Neural crest cell (in vitro differentiated cells): ENCODE results near the gene OGDH. TPM values are rescaled to one million over a fixed set of nuclear protein-coding genes. Genes with fewer than 3 reads are reported as not detected.

Experiments
- DNase-seq: peaks from one replicate; pipeline ENCODE4 v3.0.0; 2021; ENCODE audit warnings: low read depth, mixed read lengths, low spot score
- H3K27ac Mint-ChIP-seq: one replicate; pipeline ENCODE4 v1.8.0; 2021; ENCODE audit warnings: mild to moderate bottlenecking, mixed read lengths; ENCODE audit not compliant: unreplicated experiment
- H3K27me3 Mint-ChIP-seq: 2 replicates; pipeline ENCODE4 v1.8.0; 2021; ENCODE audit warnings: low read depth, mild to moderate bottlenecking, mixed read lengths
- H3K36me3 Mint-ChIP-seq: 2 replicates; pipeline ENCODE4 v1.8.0; 2021; ENCODE audit warnings: low read depth, mild to moderate bottlenecking, mixed read lengths
- H3K4me1 Mint-ChIP-seq: 2 replicates; pipeline ENCODE4 v1.8.0; 2021; ENCODE audit warnings: mixed read lengths
- H3K4me3 Mint-ChIP-seq: one replicate; pipeline ENCODE4 v1.8.0; 2021; ENCODE audit warnings: mild to moderate bottlenecking, mixed read lengths
- H3K9me3 Mint-ChIP-seq: 2 replicates; pipeline ENCODE4 v1.8.0; 2021; ENCODE audit warnings: mixed read lengths
- CTCF ChIP-seq: fragments of 200-600 bp; sonication (generic); conservative IDR thresholded peaks from 2 replicates; pipeline ENCODE4 v1.5.0; 2021; ENCODE audit warnings: antibody characterized with exemption, mild to moderate bottlenecking
- total RNA-seq: library from RNA; stranded (reverse); gene quantifications from 2 replicates; pipeline ENCODE4 v1.2.1, GENCODE V29; 2021

Gene OGDH
- total RNA-seq, 1 donor from 2014 or later, result 116 TPM

- Mint-ChIP-seq H3K4me3 (no peak overlapping the region), H3K9me3 (no peaks in the 10 kb centered on the region), H3K27ac (no peak overlapping the region), H3K27me3 (no peaks in the 10 kb centered on the region), H3K4me1 (peaks cover 10% of the 10 kb centered on the region), H3K36me3 (peaks cover 10% of the 10 kb centered on the region)
- no peak for DNase-seq
- TF ChIP-seq CTCF, result no peak
Measured at GRCh38 chr7:44709011-44709915, 102.8 kb downstream of the OGDH start.

- Mint-ChIP-seq H3K27me3 (no peaks in the 10 kb centered on the region), H3K9me3 (no peaks in the 10 kb centered on the region), H3K36me3 (peaks cover 7% of the 10 kb centered on the region), H3K27ac (peak overlapping the region; percentile 64), H3K4me1 (peaks cover 10% of the 10 kb centered on the region), H3K4me3 (no peak overlapping the region)
- TF ChIP-seq CTCF, result no peak
- no peak for DNase-seq
Measured at GRCh38 chr7:44709945-44710596, 103.6 kb downstream of the OGDH start.

GRCh38 chr7:44711528-44711927 lies 105.1 kb downstream of the OGDH start:
- no peak for TF ChIP-seq CTCF
- Mint-ChIP-seq H3K4me1 (peaks cover 10% of the 10 kb centered on the region), H3K36me3 (no peaks in the 10 kb centered on the region), H3K4me3 (no peak overlapping the region), H3K27me3 (no peaks in the 10 kb centered on the region), H3K9me3 (no peaks in the 10 kb centered on the region), H3K27ac (peak overlapping the region; percentile 9)
- DNase-seq, result no peak

GRCh38 chr7:44712012-44712411 lies 105.6 kb downstream of the OGDH start:
- no peaks in the 10 kb centered on the region for H3K27me3 Mint-ChIP-seq
- no peak overlapping the region for H3K4me3 Mint-ChIP-seq
- no peaks in the 10 kb centered on the region for H3K9me3 Mint-ChIP-seq
- H3K36me3 Mint-ChIP-seq, result no peaks in the 10 kb centered on the region
- no peak for TF ChIP-seq CTCF
- no peak for DNase-seq
- H3K27ac Mint-ChIP-seq, result no peak overlapping the region
- H3K4me1 Mint-ChIP-seq, result peaks cover 10% of the 10 kb centered on the region

- Mint-ChIP-seq H3K36me3 (no peaks in the 10 kb centered on the region), H3K27me3 (no peaks in the 10 kb centered on the region), H3K4me3 (no peak overlapping the region), H3K4me1 (peaks cover 10% of the 10 kb centered on the region), H3K9me3 (no peaks in the 10 kb centered on the region), H3K27ac (no peak overlapping the region)
- no peak for DNase-seq
- TF ChIP-seq CTCF, result no peak
Measured at GRCh38 chr7:44713141-44713540, 106.7 kb downstream of the OGDH start.
